ENCODE results near the gene ATF7IP2.
"Not testable (repeated sequence)": the region's sequence is repeated elsewhere in the genome, so short reads cannot be mapped to it uniquely, and the experiment has no call there.

- not testable (repeated sequence) for TF ChIP-seq CTCF, POLR2A, POLR2AphosphoS5, EP300 (IDR thresholded peaks at IDR 0.05)
Observed at GRCh38 chr16:10429299-10429969, 43.6 kb downstream of the ATF7IP2 start.
